Endothelial cell of hepatic sinusoid (primary cell): ENCODE measurements around the gene IQCK.
"Not testable (repeated sequence)": the region's sequence is repeated elsewhere in the genome, so short reads cannot be mapped to it uniquely, and the experiment has no call there.

Experiments used
- in situ Hi-C: cut with HindIII; loops from 2 replicates; pipeline ENCODE4 v1.10.0; 2017; ENCODE audit warnings: low sequenced_read_pairs

The IQCK gene

GRCh38 chr16:19783363-19784182 is 65.5 kb downstream of the IQCK start:
- in situ Hi-C loops: no loop called here

GRCh38 chr16:19784183-19784736 is 66.2 kb downstream of the IQCK start:
- in situ Hi-C loops: no loop called here

- in situ Hi-C loops: no loop called here
These were observed 67.0 kb downstream of the IQCK start for GRCh38 chr16:19785081-19785480.

GRCh38 chr16:19785512-19786130 is 67.5 kb downstream of the IQCK start:
- in situ Hi-C loops: no loop called here

GRCh38 chr16:19801369-19801768 is 83.3 kb downstream of the IQCK start:
- in situ Hi-C loops: not testable (repeated sequence)

GRCh38 chr16:19801824-19802223 is 83.8 kb downstream of the IQCK start:
- in situ Hi-C loops: not testable (repeated sequence)

- in situ Hi-C loops: no loop called here
These were observed 84.5 kb downstream of the IQCK start for GRCh38 chr16:19802612-19803011.

GRCh38 chr16:19804538-19805323 is 86.7 kb downstream of the IQCK start:
- in situ Hi-C loops: no loop called here

- in situ Hi-C loops: no loop called here
These were observed 87.5 kb downstream of the IQCK start for GRCh38 chr16:19805459-19806162.

- in situ Hi-C loops: no loop called here
These were observed 90.1 kb downstream of the IQCK start for GRCh38 chr16:19808061-19808641.

- in situ Hi-C loops: no loop called here
These were observed 91.1 kb downstream of the IQCK start for GRCh38 chr16:19809121-19809635.

- in situ Hi-C loops: no loop called here
These were observed 91.6 kb downstream of the IQCK start for GRCh38 chr16:19809693-19810092.

- in situ Hi-C loops: no loop called here
These were observed 93.0 kb downstream of the IQCK start for GRCh38 chr16:19810817-19811731.

- in situ Hi-C loops: no loop called here
These were observed 94.9 kb downstream of the IQCK start for GRCh38 chr16:19812986-19813385.

GRCh38 chr16:19815418-19815817 is 97.3 kb downstream of the IQCK start:
- in situ Hi-C loops: no loop called here

GRCh38 chr16:19817122-19817521 is 99.1 kb downstream of the IQCK start:
- in situ Hi-C loops: no loop called here

GRCh38 chr16:19817875-19818274 is 99.8 kb downstream of the IQCK start:
- in situ Hi-C loops: no loop called here

GRCh38 chr16:19822533-19822932 is 104.5 kb downstream of the IQCK start:
- in situ Hi-C loops: no loop called here

- in situ Hi-C loops: no loop called here
These were observed 105.3 kb downstream of the IQCK start for GRCh38 chr16:19823322-19823721.
